Neural progenitor cell (in vitro differentiated cells): ENCODE results near the gene XPO1. TPM values are rescaled to one million over a fixed set of nuclear protein-coding genes. Genes with fewer than 3 reads are reported as not detected.

Source experiments
- DNase-seq: peaks from one replicate; pipeline ENCODE4 v3.0.0-alpha.2; 2016; ENCODE audit warnings: low spot score
- H2AFZ ChIP-seq: fragments of 200-600 bp; sonication (generic); replicated peaks from 2 replicates; pipeline ENCODE4 v1.6.1; 2016; ENCODE audit warnings: antibody characterized with exemption
- H3F3A ChIP-seq: fragments of 200-600 bp; sonication (generic); 2 replicates; pipeline ENCODE4 v1.6.1; 2016; ENCODE audit warnings: antibody characterized with exemption, low read depth
- H3K27ac ChIP-seq: fragments of 200-600 bp; sonication (generic); 2 replicates; pipeline ENCODE4 v1.5.1; 2016; ENCODE audit warnings: mild to moderate bottlenecking
- H3K27me3 ChIP-seq: fragments of 200-600 bp; sonication (generic); 2 replicates; pipeline ENCODE4 v1.6.1; 2016; ENCODE audit warnings: mild to moderate bottlenecking, moderate library complexity
- H3K36me3 ChIP-seq: fragments of 200-600 bp; sonication (generic); 2 replicates; pipeline ENCODE4 v1.5.1; 2016
- H3K4me1 ChIP-seq: fragments of 200-600 bp; sonication (generic); 2 replicates; pipeline ENCODE4 v1.6.1; 2016; ENCODE audit warnings: mixed run types
- H3K4me2 ChIP-seq: fragments of 200-600 bp; sonication (generic); 2 replicates; pipeline ENCODE4 v1.6.1; 2016
- H3K4me3 ChIP-seq: fragments of 200-600 bp; sonication (generic); 2 replicates; pipeline ENCODE4 v1.5.1; 2016
- H3K79me2 ChIP-seq: fragments of 200-600 bp; sonication (generic); 2 replicates; pipeline ENCODE4 v1.6.1; 2016; ENCODE audit warnings: low read depth
- H3K9ac ChIP-seq: fragments of 200-600 bp; sonication (generic); 2 replicates; pipeline ENCODE4 v1.6.1; 2016
- H3K9me3 ChIP-seq: fragments of 200-600 bp; sonication (generic); 2 replicates; pipeline ENCODE4 v1.5.1; 2016; ENCODE audit warnings: low read depth
- H4K20me1 ChIP-seq: fragments of 200-600 bp; sonication (generic); 2 replicates; pipeline ENCODE4 v1.6.1; 2016; ENCODE audit warnings: low read depth
- H3K27ac Mint-ChIP-seq: 3 replicates; pipeline ENCODE4 v1.8.0; 2021; ENCODE audit warnings: mixed read lengths
- H3K27me3 Mint-ChIP-seq: 2 replicates; pipeline ENCODE4 v1.8.0; 2022; ENCODE audit warnings: low read depth, mild to moderate bottlenecking, inconsistent platforms, moderate library complexity, mixed read lengths; ENCODE audit not compliant: insufficient read depth
- H3K36me3 Mint-ChIP-seq: 3 replicates; pipeline ENCODE4 v1.8.0; 2021; ENCODE audit warnings: mixed read lengths
- H3K4me1 Mint-ChIP-seq: 3 replicates; pipeline ENCODE4 v1.8.0; 2021; ENCODE audit warnings: mixed read lengths
- H3K4me3 Mint-ChIP-seq: 3 replicates; pipeline ENCODE4 v1.8.0; 2021; ENCODE audit warnings: mild to moderate bottlenecking, moderate library complexity, mixed read lengths
- H3K9me3 Mint-ChIP-seq: 3 replicates; pipeline ENCODE4 v1.8.0; 2020; ENCODE audit warnings: mixed read lengths
- EZH2 ChIP-seq: fragments of 200-600 bp; sonication (generic); IDR thresholded peaks from 2 replicates; pipeline ENCODE4 v1.6.1; 2017; ENCODE audit warnings: antibody characterized with exemption, mild to moderate bottlenecking, moderate library complexity
- EZH2phosphoT487 ChIP-seq: fragments of 200-600 bp; sonication (generic); IDR thresholded peaks from 2 replicates; pipeline ENCODE4 v1.6.1; 2017; ENCODE audit warnings: antibody characterized with exemption
- total RNA-seq: library from RNA; depleted of rRNA; stranded (reverse); fragments of >200 nt; gene quantifications from 2 replicates; pipeline ENCODE4 v1.2.3, GENCODE V29; 2015; ENCODE audit warnings: low replicate concordance
- TF ChIP-seq, protein P1 (sequence below): fragments of 200-600 bp; sonication (generic); IDR thresholded peaks from 2 replicates; pipeline ENCODE4 v1.5.1; 2017; ENCODE audit warnings: antibody characterized with exemption, mild to moderate bottlenecking

The XPO1 gene
- total RNA-seq, 1 donor from 2014 or later: 681 TPM

DNA sequence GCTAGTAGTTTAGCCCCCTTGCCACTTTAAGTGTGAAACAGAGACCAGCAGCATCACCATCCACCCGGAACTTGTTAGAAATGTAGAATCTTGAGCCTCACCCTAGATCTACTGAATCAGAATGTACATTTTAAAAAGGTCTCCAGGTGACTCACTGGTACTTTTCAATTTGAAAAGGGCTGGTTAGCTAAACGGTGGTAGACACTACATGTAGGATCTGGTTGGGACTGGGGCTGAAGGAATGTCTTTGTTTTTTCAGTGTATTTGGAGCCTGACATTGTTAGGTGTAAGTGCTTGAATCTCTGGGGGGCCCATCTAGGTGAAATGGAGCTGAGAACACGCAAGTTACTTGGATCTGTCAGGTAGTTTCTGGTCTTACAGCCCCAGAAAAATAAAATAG is 44.0 kb upstream of the XPO1 start:
- H2AFZ ChIP-seq: peak overlapping the region; percentile 84

DNA sequence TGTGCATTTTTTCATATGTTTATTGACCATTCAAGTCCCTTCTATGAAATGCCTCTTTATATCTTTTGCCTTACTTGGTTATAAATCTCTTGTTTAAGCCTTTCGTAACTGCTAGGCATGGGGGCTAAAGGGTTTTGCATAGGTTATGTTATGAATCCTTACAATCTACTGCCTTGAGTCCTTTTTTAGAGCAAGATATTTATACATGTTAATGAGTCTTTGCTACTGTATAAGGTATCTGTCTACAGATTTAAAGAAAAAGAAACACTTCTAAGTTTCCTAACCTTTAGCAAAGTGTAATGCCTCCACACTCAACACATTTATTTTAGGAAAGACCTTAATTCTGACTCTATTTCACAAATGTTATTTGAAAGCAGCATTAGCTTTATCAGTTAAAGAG is 43.6 kb upstream of the XPO1 start:
- Histone ChIP-seq H3K4me1 (peaks cover 16% of the 10 kb centered on the region), H3K9me3 (no peaks in the 10 kb centered on the region), H3K9ac (no peak overlapping the region), H3K27me3 (no peaks in the 10 kb centered on the region), H4K20me1 (no peaks in the 10 kb centered on the region), H3F3A (peaks cover 11% of the 10 kb centered on the region), H3K4me2 (peak overlapping the region; percentile 34), H2AFZ (peak overlapping the region; percentile 84), H3K79me2 (no peaks in the 10 kb centered on the region), H3K4me3 (no peak overlapping the region), H3K27ac (no peak overlapping the region), H3K36me3 (no peaks in the 10 kb centered on the region)
- H3K4me1 Mint-ChIP-seq: peaks cover 5% of the 10 kb centered on the region
- DNase-seq: no peak
- no peak for TF ChIP-seq EZH2phosphoT487
- TF ChIP-seq EZH2: no peak
- TF ChIP-seq, protein P1, sequence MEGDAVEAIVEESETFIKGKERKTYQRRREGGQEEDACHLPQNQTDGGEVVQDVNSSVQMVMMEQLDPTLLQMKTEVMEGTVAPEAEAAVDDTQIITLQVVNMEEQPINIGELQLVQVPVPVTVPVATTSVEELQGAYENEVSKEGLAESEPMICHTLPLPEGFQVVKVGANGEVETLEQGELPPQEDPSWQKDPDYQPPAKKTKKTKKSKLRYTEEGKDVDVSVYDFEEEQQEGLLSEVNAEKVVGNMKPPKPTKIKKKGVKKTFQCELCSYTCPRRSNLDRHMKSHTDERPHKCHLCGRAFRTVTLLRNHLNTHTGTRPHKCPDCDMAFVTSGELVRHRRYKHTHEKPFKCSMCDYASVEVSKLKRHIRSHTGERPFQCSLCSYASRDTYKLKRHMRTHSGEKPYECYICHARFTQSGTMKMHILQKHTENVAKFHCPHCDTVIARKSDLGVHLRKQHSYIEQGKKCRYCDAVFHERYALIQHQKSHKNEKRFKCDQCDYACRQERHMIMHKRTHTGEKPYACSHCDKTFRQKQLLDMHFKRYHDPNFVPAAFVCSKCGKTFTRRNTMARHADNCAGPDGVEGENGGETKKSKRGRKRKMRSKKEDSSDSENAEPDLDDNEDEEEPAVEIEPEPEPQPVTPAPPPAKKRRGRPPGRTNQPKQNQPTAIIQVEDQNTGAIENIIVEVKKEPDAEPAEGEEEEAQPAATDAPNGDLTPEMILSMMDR: no peak
- H3K27me3 Mint-ChIP-seq: no peaks in the 10 kb centered on the region
- no peaks in the 10 kb centered on the region for H3K36me3 Mint-ChIP-seq
- no peak overlapping the region for H3K4me3 Mint-ChIP-seq
- no peak overlapping the region for H3K27ac Mint-ChIP-seq
- H3K9me3 Mint-ChIP-seq: peaks cover 4% of the 10 kb centered on the region

More for the DNA sequence above, 44.0 kb upstream of the XPO1 start:
- Histone ChIP-seq H3F3A (peaks cover 11% of the 10 kb centered on the region), H3K36me3 (no peaks in the 10 kb centered on the region), H3K4me3 (no peak overlapping the region), H3K27me3 (no peaks in the 10 kb centered on the region), H3K9me3 (no peaks in the 10 kb centered on the region), H3K4me1 (peaks cover 16% of the 10 kb centered on the region), H3K9ac (no peak overlapping the region), H4K20me1 (no peaks in the 10 kb centered on the region), H3K4me2 (peak overlapping the region; percentile 34), H3K27ac (no peak overlapping the region), H3K79me2 (no peaks in the 10 kb centered on the region)
- DNase-seq: peak; percentile 37
- no peaks in the 10 kb centered on the region for H3K27me3 Mint-ChIP-seq
- H3K36me3 Mint-ChIP-seq: no peaks in the 10 kb centered on the region
- TF ChIP-seq EZH2 (no peak), EZH2phosphoT487 (no peak)
- TF ChIP-seq, protein P1: no peak
- peak overlapping the region; percentile 4 for H3K27ac Mint-ChIP-seq
- H3K9me3 Mint-ChIP-seq: peaks cover 4% of the 10 kb centered on the region
- no peak overlapping the region for H3K4me3 Mint-ChIP-seq
- H3K4me1 Mint-ChIP-seq: peaks cover 5% of the 10 kb centered on the region

DNA sequence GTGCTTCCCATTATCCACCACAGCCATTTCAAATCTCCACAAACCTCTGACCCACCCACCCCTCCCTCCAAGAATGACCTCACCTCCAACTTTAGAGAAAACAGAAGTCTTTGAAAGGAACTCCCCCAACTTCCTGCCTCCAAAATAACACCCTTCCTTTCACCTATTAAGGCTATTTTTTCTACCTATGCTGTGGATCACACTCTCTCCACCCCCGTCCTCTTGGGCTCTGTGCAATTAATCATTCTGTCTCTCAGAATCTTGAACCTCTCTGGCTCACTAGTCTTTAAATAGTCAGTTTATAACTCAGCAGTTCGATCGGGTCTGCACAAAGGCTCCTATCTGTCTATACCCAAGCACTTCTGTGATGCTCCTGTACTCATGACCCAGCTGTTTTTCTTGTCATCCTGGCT is 37.3 kb upstream of the XPO1 start:
- Mint-ChIP-seq H3K4me3 (no peak overlapping the region), H3K9me3 (no peaks in the 10 kb centered on the region), H3K4me1 (no peaks in the 10 kb centered on the region), H3K27ac (no peak overlapping the region), H3K27me3 (peaks cover 2% of the 10 kb centered on the region), H3K36me3 (no peaks in the 10 kb centered on the region)
- no peaks in the 10 kb centered on the region for H3K36me3 ChIP-seq
- H3K4me2 ChIP-seq: no peak overlapping the region
- no peaks in the 10 kb centered on the region for H3K27me3 ChIP-seq
- no peak overlapping the region for H3K27ac ChIP-seq
- no peaks in the 10 kb centered on the region for H3K79me2 ChIP-seq
- H2AFZ ChIP-seq: peak overlapping the region; percentile 42
- H3F3A ChIP-seq: no peaks in the 10 kb centered on the region
- DNase-seq: no peak
- H3K9me3 ChIP-seq: no peaks in the 10 kb centered on the region
- no peaks in the 10 kb centered on the region for H4K20me1 ChIP-seq
- H3K9ac ChIP-seq: no peak overlapping the region
- TF ChIP-seq EZH2phosphoT487: no peak
- no peak for TF ChIP-seq EZH2
- TF ChIP-seq, protein P1: no peak
- no peak overlapping the region for H3K4me3 ChIP-seq
- H3K4me1 ChIP-seq: no peaks in the 10 kb centered on the region
